Eye (tissue), 1 donor: ENCODE results near the gene DLX4.

Source experiments
- DNase-seq: peaks from one replicate; pipeline ENCODE4 v3.0.0-alpha.2; 2015

The DLX4 gene

GRCh38 chr17:49949634-49950033, 19.4 kb upstream of the DLX4 start:
- no peak for DNase-seq

- no peak for DNase-seq
Measured at GRCh38 chr17:49951362-49952082, 17.5 kb upstream of the DLX4 start.

- DNase-seq = peak; percentile 86
Measured at GRCh38 chr17:49952209-49952911, 16.6 kb upstream of the DLX4 start.

GRCh38 chr17:49952912-49953497, 16.0 kb upstream of the DLX4 start:
- DNase-seq = no peak

- no peak for DNase-seq
Measured at GRCh38 chr17:49955157-49955556, 13.8 kb upstream of the DLX4 start.

DNA sequence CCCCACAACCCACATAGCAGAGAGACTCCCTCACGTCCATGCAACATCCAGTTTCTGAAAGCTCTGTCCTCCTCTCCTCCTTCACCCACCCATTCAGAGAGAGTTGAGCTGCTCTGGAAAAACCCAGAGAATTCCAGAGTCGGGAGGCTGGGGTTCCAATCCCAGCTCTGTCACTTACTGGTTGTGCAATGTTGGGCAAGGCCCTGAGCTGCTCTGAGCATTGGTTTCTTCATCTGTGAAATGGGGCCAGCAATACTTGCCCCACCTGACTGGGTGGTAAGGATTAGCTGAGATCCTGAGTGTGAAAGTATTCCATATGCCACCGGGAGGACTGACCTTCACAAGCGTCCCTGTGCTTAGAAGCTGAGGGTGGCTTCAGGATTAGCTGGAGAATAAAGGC, 12.2 kb upstream of the DLX4 start:
- DNase-seq = no peak

DNA sequence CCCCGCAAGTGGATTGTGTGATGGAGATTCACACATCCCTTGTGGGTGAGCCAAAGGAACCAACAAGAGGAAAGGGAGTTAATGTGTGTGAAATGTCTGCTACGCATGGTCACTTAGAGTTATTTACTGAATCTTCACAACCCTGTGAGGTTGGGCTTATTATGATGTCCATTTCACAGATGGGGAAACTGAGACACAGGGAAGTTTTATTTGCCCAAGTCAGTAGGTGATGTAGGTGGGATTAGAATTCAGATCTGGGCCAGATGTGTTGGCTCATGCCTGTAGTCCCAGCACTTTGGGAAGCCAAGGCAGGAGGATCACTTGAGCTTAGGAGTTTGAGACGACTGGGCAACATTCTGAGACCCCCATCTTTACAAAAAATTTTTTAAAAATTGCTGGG, 11.6 kb upstream of the DLX4 start:
- no peak for DNase-seq

DNA sequence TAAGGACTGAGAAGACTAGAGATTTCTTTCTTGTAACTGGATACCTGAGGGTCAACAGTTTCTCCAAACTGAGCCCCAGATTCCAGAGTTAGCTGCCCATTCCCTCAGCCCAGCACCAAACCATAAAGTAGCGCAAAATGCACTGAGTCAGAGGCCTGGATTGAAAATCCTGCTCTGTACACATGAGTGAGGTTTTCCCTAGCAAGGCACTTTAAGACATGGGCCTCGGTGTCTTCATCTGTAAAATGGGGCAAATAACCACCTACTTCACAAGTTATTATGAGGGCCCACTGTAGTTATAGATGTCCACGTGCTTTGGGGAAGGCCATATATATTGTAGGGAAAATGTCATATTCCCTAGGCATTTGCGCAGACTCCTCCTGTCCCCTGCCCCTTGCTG, 10.3 kb upstream of the DLX4 start:
- DNase-seq = no peak

- DNase-seq = no peak
Measured at GRCh38 chr17:49959183-49959935, 9.6 kb upstream of the DLX4 start.

DNA sequence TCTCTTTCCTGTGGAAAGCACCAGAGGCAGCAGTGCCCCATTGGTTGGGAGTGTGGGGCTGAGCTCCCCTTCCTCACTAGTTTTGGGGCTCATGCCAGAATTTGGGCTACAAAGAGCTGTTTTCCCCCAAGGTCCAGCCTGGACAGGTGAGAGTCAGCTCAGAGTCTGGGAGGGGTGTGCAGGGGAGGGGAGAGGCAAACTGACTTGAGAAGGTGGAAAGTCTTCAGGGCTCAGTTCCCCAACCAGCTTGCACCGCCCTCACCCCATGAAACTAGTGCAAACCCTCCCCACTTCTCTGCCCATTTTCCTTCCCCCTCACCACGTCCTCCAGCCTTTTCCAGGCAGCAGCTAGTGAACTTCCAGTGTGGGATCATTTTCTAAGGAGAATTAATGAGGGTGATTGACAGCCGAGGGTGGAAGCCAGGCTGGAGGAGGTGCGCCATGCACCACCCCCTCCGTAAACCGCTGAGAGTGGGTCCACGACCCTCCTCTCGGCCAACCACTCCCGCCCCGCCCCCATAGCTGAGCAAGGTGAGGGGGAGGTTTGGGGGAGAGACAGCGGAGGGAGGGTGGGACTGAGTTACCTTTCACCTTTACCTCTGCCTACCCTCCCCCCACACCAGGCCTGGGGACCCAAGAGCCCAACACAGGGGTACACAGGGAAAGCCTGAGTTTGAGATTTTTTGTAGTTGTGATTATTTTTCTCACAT, 6.2 kb upstream of the DLX4 start:
- DNase-seq = no peak

DNA sequence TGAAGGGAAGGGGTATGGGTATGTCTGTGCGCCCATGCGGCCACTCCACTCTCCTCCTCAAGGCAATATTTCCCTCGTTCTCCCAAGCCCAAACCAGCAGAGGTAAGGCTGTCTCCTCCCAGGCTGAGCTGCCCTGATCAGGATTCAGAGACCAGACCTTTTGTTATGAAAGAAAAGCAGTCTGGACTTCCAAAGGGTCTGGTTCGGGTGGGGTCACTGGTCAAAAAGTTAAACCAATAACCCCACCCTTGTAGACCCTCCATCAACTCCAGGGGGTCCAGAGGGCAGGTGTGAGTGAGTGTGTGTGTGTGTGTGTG, 5.7 kb upstream of the DLX4 start:
- no peak for DNase-seq

DNA sequence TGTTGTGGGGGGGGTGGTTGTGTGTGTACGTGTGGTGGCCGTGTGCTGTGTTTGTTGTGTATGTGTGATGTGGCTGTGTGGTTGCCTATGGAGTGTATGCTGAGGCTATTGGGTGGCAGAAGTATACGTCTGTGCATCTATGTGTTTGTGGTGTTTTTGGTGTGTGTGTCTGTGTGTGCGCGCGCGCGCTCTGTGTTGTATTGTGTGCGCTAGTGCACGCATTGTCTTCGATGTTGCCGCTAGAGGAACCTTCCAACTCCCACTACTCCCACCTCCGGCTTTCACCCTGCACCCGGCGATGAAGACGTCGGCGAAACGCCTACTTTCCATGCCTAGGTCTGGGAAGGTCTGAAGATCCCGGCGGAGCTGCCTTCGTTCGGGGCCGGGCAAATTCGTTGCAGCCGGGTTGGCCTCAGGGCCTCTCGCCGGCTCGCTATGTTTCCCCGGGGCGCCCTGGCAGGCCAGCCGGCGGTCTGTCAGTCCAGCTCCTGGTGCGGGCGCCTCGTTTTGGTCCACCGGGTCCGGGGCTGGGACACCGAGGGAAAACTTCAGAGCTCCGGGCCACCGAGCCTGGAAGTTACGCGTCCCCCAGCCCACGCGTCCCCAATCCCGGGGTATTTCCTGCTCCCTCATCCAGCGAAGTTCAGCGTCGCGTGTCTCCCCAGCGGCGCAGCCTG, 5.2 kb upstream of the DLX4 start:
- DNase-seq = peak; percentile 74

GRCh38 chr17:49964303-49964768, 4.7 kb upstream of the DLX4 start:
- peak; percentile 73 for DNase-seq

DNA sequence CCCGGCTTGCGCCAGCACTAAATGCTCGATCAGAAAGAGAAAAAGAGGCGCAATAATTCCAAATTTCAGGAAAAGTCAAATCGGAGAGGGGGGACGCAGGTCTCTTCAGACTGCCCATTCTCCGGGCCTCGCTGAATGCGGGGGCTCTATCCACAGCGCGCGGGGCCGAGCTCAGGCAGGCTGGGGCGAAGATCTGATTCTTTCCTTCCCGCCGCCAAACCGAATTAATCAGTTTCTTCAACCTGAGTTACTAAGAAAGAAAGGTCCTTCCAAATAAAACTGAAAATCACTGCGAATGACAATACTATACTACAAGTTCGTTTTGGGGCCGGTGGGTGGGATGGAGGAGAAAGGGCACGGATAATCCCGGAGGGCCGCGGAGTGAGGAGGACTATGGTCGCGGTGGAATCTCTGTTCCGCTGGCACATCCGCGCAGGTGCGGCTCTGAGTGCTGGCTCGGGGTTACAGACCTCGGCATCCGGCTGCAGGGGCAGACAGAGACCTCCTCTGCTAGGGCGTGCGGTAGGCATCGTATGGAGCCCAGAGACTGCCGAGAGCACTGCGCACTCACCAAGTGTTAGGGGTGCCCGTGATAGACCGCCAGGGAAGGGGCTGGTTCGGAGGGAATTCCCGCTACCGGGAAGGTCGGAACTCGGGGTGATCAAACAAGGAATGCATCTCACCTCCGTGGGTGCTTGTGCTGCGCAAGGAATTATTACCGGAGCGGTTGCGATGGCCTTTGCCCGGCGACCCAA, 4.0 kb upstream of the DLX4 start:
- DNase-seq = peak; percentile 70

DNA sequence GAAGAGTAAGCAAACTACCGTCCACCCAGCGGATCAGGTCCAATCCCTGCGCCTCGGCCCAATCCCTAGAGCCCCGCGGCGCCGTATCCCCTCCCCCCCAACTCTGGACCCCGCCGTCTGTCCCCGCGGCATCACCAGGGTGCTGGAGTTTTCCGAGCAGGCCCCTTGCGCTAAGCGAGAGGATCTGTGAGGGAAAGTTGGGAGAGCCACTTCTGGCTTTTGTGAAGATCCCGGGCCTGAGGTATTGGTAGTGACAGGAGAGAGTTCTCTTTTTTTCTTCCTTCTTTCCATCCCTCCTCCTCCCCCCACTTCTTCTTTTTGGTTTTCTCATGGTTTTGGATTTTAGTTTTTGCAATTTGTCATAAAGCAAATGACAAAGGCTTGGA, 3.5 kb upstream of the DLX4 start:
- no peak for DNase-seq

- DNase-seq = no peak
Measured at GRCh38 chr17:49966767-49967166, 2.2 kb upstream of the DLX4 start.

GRCh38 chr17:49967205-49967604, 1.8 kb upstream of the DLX4 start:
- no peak for DNase-seq

DNA sequence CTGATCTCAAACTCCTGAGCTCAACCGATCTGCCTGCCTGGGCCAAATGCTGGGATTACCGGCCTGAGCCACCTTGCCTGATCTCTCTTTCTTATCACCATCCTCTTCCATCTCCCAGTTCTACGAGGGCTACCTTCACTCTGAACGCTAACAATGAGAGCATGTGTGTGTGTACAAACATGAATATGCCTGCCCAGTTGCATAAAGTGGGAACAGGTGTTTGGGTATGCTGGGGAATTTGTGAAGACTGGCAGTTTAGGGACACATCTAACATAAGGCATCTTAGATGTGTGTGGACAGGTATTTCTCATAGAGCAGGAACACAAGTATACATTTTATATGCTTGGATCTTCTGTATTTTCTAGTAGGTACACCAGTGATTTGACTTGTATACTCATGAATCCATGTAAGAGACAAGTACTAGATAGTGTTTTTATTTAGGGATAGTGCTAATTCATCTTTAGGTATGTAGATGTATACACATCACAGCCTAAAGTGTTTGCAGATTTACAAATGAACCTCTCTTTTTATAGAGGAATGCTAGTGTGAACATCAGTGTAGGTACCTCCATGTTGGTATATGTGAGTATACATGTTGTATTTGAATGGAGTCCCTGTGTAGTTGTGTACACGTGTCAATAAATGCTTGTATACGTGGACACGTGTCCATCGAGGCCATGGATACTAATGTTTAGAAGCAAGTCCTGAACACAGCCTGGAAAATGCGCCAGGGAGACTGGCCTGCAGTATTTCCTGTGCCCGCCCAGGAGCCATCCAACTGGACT, 1.2 kb upstream of the DLX4 start:
- no peak for DNase-seq

GRCh38 chr17:49968405-49969133, 421 bp upstream of the DLX4 start:
- peak; percentile 83 for DNase-seq

GRCh38 chr17:49969795-49970389, 902 bp downstream of the DLX4 start:
- DNase-seq = no peak
